CD14-positive monocyte (primary cell): ENCODE data around the gene ZFP1. TPM values are rescaled to one million over a fixed set of nuclear protein-coding genes. Genes with fewer than 3 reads are reported as not detected.
A peak's percentile ranks its signal among the peaks of the same experiment; 100 is the strongest.

ENCODE experiments used
- DNase-seq, 3 donors: peaks; one replicate each; pipeline ENCODE4 v3.0.0-alpha.2; 2011 to 2022
- H2AFZ ChIP-seq: 2 replicates; pipeline ENCODE4 v1.6.0; 2012; ENCODE audit warnings: mild to moderate bottlenecking, low read depth, low read length, inconsistent platforms; ENCODE audit not compliant: insufficient read depth, poor library complexity, severe bottlenecking
- H3K27ac ChIP-seq, 2 donors: 1 replicate in 1 of 2; 2 replicates in 1 of 2; pipeline ENCODE4 v1.5.1; 2012 to 2013; ENCODE audit warnings: low read length in 2 of 2, control low read depth in 1 of 2, inconsistent platforms in 1 of 2, low read depth in 1 of 2, mild to moderate bottlenecking in 1 of 2
- H3K27me3 ChIP-seq, 2 donors: one replicate each; pipeline versions ENCODE4 v1.6.0 to v1.6.1; 2011 to 2013; ENCODE audit warnings: low read length in 2 of 2; ENCODE audit not compliant: control insufficient read depth in 2 of 2, insufficient read depth in 2 of 2
- H3K36me3 ChIP-seq, 2 donors: replicated peaks in 1 of 2; 1 replicate in 1 of 2; 2 replicates in 1 of 2; pipeline versions ENCODE4 v1.5.1 to v1.6.1; 2012 to 2013; ENCODE audit warnings: low read length in 2 of 2, control low read depth in 1 of 2, inconsistent platforms in 1 of 2, mild to moderate bottlenecking in 1 of 2; ENCODE audit not compliant: insufficient read depth in 2 of 2, control insufficient read depth in 1 of 2
- H3K4me1 ChIP-seq, 2 donors: 1 replicate in 1 of 2; 2 replicates in 1 of 2; pipeline versions ENCODE4 v1.5.1 to v1.6.1; 2012 to 2013; ENCODE audit warnings: low read length in 2 of 2, control low read depth in 1 of 2, inconsistent platforms in 1 of 2, mild to moderate bottlenecking in 1 of 2, moderate library complexity in 1 of 2; ENCODE audit not compliant: insufficient read depth in 2 of 2, control insufficient read depth in 1 of 2
- H3K4me2 ChIP-seq: replicated peaks from 2 replicates; pipeline ENCODE3; 2012; ENCODE audit warnings: low read length, moderate library complexity, mild to moderate bottlenecking; ENCODE audit not compliant: poor library complexity, severe bottlenecking; ENCODE audit errors: extremely low read depth
- H3K4me3 ChIP-seq, 3 experiments: fragments of 200-600 bp in 1 of 3; sonication (generic) in 1 of 3; replicated peaks in 1 of 3; 1 replicate in 2 of 3; 2 replicates in 1 of 3; pipeline ENCODE4 v1.5.1; 2011 to 2013; ENCODE audit warnings: low read length in 3 of 3, mild to moderate bottlenecking in 3 of 3, control low read depth in 2 of 3, low read depth in 2 of 3, inconsistent platforms in 1 of 3, moderate library complexity in 1 of 3
- H3K79me2 ChIP-seq: 2 replicates; pipeline ENCODE4 v1.6.0; 2012; ENCODE audit warnings: mild to moderate bottlenecking, control low read depth, inconsistent platforms, low read length, moderate library complexity; ENCODE audit not compliant: insufficient read depth
- H3K9ac ChIP-seq: 2 replicates; pipeline ENCODE4 v1.6.0; 2017; ENCODE audit warnings: low read length, mild to moderate bottlenecking; ENCODE audit not compliant: insufficient read depth, poor library complexity, severe bottlenecking
- H3K9me3 ChIP-seq, 2 donors: replicated peaks in 1 of 2; 1 replicate in 1 of 2; 2 replicates in 1 of 2; pipeline versions ENCODE4 v1.5.1 to v1.6.1; 2012 to 2013; ENCODE audit warnings: low read length in 2 of 2, control low read depth in 1 of 2; ENCODE audit not compliant: control insufficient read depth in 1 of 2, insufficient read depth in 1 of 2
- H4K20me1 ChIP-seq: 2 replicates; pipeline ENCODE4 v1.6.0; 2012; ENCODE audit warnings: mild to moderate bottlenecking, low read length, control low read depth, moderate library complexity; ENCODE audit not compliant: insufficient read depth
- H3K27ac Mint-ChIP-seq, 7 donors: one replicate each; pipeline ENCODE4 v1.8.0; 2020; ENCODE audit warnings: mild to moderate bottlenecking in 7 of 7, mixed read lengths in 7 of 7, moderate library complexity in 6 of 7, inconsistent platforms in 2 of 7
- H3K27me3 Mint-ChIP-seq, 3 donors: one replicate each; pipeline ENCODE4 v1.8.0; 2021 to 2022; ENCODE audit warnings: low read depth in 3 of 3, mild to moderate bottlenecking in 3 of 3, mixed read lengths in 3 of 3, moderate library complexity in 3 of 3, inconsistent platforms in 1 of 3
- H3K36me3 Mint-ChIP-seq, 2 donors: one replicate each; pipeline ENCODE4 v1.8.0; 2020; ENCODE audit warnings: mixed read lengths in 2 of 2, inconsistent platforms in 1 of 2, mild to moderate bottlenecking in 1 of 2
- H3K4me1 Mint-ChIP-seq: one replicate; pipeline ENCODE4 v1.8.0; 2020; ENCODE audit warnings: mild to moderate bottlenecking, mixed read lengths
- H3K4me3 Mint-ChIP-seq, 2 donors: one replicate each; pipeline ENCODE4 v1.8.0; 2020; ENCODE audit warnings: mild to moderate bottlenecking in 2 of 2, mixed read lengths in 2 of 2, moderate library complexity in 1 of 2
- H3K9me3 Mint-ChIP-seq, 7 donors: one replicate each; pipeline ENCODE4 v1.8.0; 2020 to 2022; ENCODE audit warnings: mixed read lengths in 7 of 7, mild to moderate bottlenecking in 6 of 7, moderate library complexity in 6 of 7, inconsistent platforms in 2 of 7
- whole genome bisulfite sequencing: methylation state at CpG from one replicate; pipeline ENCODE4 v1.1.5; 2013; ENCODE audit warnings: missing lambda C conversion rate; ENCODE audit not compliant: insufficient coverage; 5-methylcytosine and 5-hydroxymethylcytosine counted together
- intact Hi-C, 2 donors: fragments of 100-400 bp; cut with micrococcal nuclease; formaldehyde crosslinking; loops; one replicate each; pipeline versions ENCODE4 v1.15.0 to v1.15.1; 2023
- polyA plus RNA-seq, 3 donors: library from polyadenylated mRNA; depleted of rRNA in 1 of 3; unstranded in 2 of 3; stranded (reverse) in 1 of 3; fragments of 300-500 nt in 2 of 3; fragments of >200 nt in 1 of 3; fragmentation: Illumina TruSeq in 2 of 3; gene quantifications; 1 replicate in 2 of 3; 2 replicates in 1 of 3; pipeline ENCODE4 v1.2.3, GENCODE V29; 2012 to 2021
- TF ChIP-seq, protein P1 (sequence below): fragments of 200-600 bp; IDR thresholded peaks from one replicate; pipeline ENCODE4 v1.8.0; 2022; ENCODE audit warnings: antibody characterized with exemption, mild to moderate bottlenecking

Gene ZFP1
- polyA plus RNA-seq, 3 donors, result 1.8 to 4.0 (median 3.4) TPM

DNA sequence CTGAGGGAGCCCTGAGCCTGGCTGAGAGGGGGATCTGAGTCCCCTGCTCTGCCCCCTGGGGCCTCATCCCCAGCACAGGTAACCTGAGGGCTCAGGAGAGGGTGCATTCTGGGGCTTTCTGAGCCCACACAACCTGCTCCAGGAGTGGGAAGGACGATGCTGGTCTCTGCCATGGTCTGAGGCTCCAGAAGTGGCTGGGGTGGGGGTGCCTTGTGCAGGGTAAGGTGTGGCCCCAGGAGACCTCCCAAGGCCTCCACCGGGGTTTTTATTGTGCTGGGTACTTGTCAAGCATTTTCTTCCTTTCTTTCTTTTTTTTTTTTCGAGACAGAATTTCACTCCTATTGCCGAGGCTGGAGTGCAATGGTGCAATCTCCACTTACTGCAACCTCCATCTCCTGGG lies 70.8 kb downstream of the ZFP1 start:
- Mint-ChIP-seq H3K4me1 (peaks cover 8% of the 10 kb centered on the region), H3K4me3 (no peak overlapping the region), H3K9me3 (peaks cover 0 to 5% (median 0%) of the 10 kb centered on the region in 7 donors), H3K27me3 (peaks cover 21 to 52% (median 35%) of the 10 kb centered on the region in 3 donors), H3K27ac (no peak overlapping the region), H3K36me3 (no peaks in the 10 kb centered on the region)
- 53% methylated on average over 3 of the region's 4 CpGs for WGBS
- Histone ChIP-seq H3K79me2 (no peaks in the 10 kb centered on the region), H3K27me3 (peaks cover 0 to 15% of the 10 kb centered on the region in 2 donors), H3K27ac (no peak overlapping the region), H3K4me3 (no peak overlapping the region), H3K36me3 (no peaks in the 10 kb centered on the region), H3K4me1 (no peaks in the 10 kb centered on the region), H3K9ac (no peak overlapping the region), H3K4me2 (no peak overlapping the region), H3K9me3 (no peaks in the 10 kb centered on the region), H4K20me1 (no peaks in the 10 kb centered on the region), H2AFZ (no peak overlapping the region)
- TF ChIP-seq, protein P1, sequence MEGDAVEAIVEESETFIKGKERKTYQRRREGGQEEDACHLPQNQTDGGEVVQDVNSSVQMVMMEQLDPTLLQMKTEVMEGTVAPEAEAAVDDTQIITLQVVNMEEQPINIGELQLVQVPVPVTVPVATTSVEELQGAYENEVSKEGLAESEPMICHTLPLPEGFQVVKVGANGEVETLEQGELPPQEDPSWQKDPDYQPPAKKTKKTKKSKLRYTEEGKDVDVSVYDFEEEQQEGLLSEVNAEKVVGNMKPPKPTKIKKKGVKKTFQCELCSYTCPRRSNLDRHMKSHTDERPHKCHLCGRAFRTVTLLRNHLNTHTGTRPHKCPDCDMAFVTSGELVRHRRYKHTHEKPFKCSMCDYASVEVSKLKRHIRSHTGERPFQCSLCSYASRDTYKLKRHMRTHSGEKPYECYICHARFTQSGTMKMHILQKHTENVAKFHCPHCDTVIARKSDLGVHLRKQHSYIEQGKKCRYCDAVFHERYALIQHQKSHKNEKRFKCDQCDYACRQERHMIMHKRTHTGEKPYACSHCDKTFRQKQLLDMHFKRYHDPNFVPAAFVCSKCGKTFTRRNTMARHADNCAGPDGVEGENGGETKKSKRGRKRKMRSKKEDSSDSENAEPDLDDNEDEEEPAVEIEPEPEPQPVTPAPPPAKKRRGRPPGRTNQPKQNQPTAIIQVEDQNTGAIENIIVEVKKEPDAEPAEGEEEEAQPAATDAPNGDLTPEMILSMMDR, result no peak
- intact Hi-C loops, result no loop called here
- DNase-seq, result no peak

DNA sequence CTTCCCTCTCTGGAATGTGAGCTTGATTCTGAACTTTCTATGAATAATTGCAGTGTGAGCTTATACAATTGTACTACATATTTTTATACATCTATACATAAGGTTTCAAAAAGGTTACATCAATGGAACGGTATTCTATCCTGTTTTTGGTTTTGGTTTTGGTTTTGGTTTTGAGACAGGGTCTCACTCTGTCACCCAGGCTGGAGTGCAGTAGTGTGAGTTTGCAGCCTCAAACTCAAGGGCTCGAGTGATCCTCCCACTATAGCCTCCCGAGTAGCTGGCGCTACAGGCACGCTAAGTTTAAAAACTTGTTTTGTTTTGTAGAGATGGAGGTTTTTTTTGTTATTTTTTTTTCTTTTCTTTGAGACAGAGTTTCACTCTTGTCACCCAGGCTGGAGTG lies 71.5 kb downstream of the ZFP1 start:
- TF ChIP-seq, protein P1, result no peak
- Histone ChIP-seq H3K79me2 (no peaks in the 10 kb centered on the region), H3K4me2 (peak overlapping the region; percentile 14), H3K4me1 (no peaks in the 10 kb centered on the region), H3K27me3 (peaks cover 0 to 19% of the 10 kb centered on the region in 2 donors), H3K9ac (no peak overlapping the region), H3K36me3 (no peaks in the 10 kb centered on the region), H4K20me1 (no peaks in the 10 kb centered on the region), H2AFZ (peak overlapping the region; percentile 21), H3K9me3 (no peaks in the 10 kb centered on the region), H3K27ac (no peak overlapping the region), H3K4me3 (no peak overlapping the region)
- H3K9me3 Mint-ChIP-seq, result peaks cover 0 to 3% (median 0%) of the 10 kb centered on the region in 7 donors
- peaks cover 19 to 58% (median 37%) of the 10 kb centered on the region in 3 donors for H3K27me3 Mint-ChIP-seq
- WGBS, result no CpG with 5 or more reads among the region's 5 CpGs
- DNase-seq, result no peak
- H3K27ac Mint-ChIP-seq, result no peak overlapping the region
- intact Hi-C loops, result no loop called here
- H3K4me1 Mint-ChIP-seq, result peaks cover 8% of the 10 kb centered on the region
- no peaks in the 10 kb centered on the region for H3K36me3 Mint-ChIP-seq
- H3K4me3 Mint-ChIP-seq, result peak overlapping the region; percentile 58 to 79

Other genes starting within 250 kb of the ZFP1 start
- gene WDR59, start 163.4 kb upstream of the ZFP1 start, polyA plus RNA-seq, result 10 to 100 TPM in 1 of 3 donors, 1 to 10 TPM in 2; 6.7 to 44.4 (median 7.8) TPM
- 1 to 10 TPM; 1.9 to 5.3 (median 4.3) TPM for gene ZNRF1, start 149.5 kb upstream of the ZFP1 start, polyA plus RNA-seq
- gene LDHD, start 31.7 kb upstream of the ZFP1 start, polyA plus RNA-seq, result 1 to 10 TPM; 3.7 to 6.3 (median 5.4) TPM
- not detected for gene CTRB2, start 58.6 kb downstream of the ZFP1 start, polyA plus RNA-seq
- gene CTRB1, start 70.5 kb downstream of the ZFP1 start, polyA plus RNA-seq, result not detected
- gene BCAR1, start 103.1 kb downstream of the ZFP1 start, polyA plus RNA-seq, result not detected